Medulla oblongata (tissue), 1 donor: Measurements from ENCODE around the gene IQGAP3.
"Not testable (repeated sequence)": the region's sequence is repeated elsewhere in the genome, so short reads cannot be mapped to it uniquely, and the experiment has no call there.

Experiments used
- DNase-seq: peaks from one replicate; pipeline ENCODE4 v3.0.0-alpha.2; 2015; ENCODE audit errors: extremely low spot score

IQGAP3 gene

GRCh38 chr1:156592910-156593660 lies 20.7 kb upstream of the IQGAP3 start:
- no peak for DNase-seq

GRCh38 chr1:156592158-156592909 lies 20.0 kb upstream of the IQGAP3 start:
- DNase-seq: no peak

- DNase-seq: peak; percentile 81
These were observed 19.2 kb upstream of the IQGAP3 start, which contains the start of gene NAXE for GRCh38 chr1:156591432-156592157. Gene NAXE (plus strand): TSS chr1:156591776. CDS start chr1:156591805, 29 bp downstream.

GRCh38 chr1:156591181-156591431 lies 18.7 kb upstream of the IQGAP3 start:
- no peak for DNase-seq

GRCh38 chr1:156590326-156591180 lies 18.2 kb upstream of the IQGAP3 start:
- DNase-seq: no peak

GRCh38 chr1:156589546-156589945 lies 17.2 kb upstream of the IQGAP3 start:
- DNase-seq: no peak

- DNase-seq: not testable (repeated sequence)
These were observed 15.6 kb upstream of the IQGAP3 start for GRCh38 chr1:156587927-156588326.

- DNase-seq: no peak
These were observed 14.6 kb upstream of the IQGAP3 start for GRCh38 chr1:156586892-156587477.

GRCh38 chr1:156586323-156586722 lies 14.0 kb upstream of the IQGAP3 start:
- DNase-seq: no peak

- DNase-seq: no peak
These were observed 12.4 kb upstream of the IQGAP3 start for GRCh38 chr1:156584813-156585212.

GRCh38 chr1:156583821-156584622 lies 11.7 kb upstream of the IQGAP3 start:
- DNase-seq: peak; percentile 90

- DNase-seq: no peak
These were observed 10.1 kb upstream of the IQGAP3 start for GRCh38 chr1:156582388-156583017.

GRCh38 chr1:156581661-156582387 lies 9.5 kb upstream of the IQGAP3 start:
- DNase-seq: no peak

- no peak for DNase-seq
These were observed 7.1 kb upstream of the IQGAP3 start, which contains the start of gene TTC24 for GRCh38 chr1:156579472-156579871. Gene TTC24 (plus strand): TSS chr1:156579723. CDS start chr1:156581365, 1,642 bp downstream.

- DNase-seq: no peak
These were observed 5.7 kb upstream of the IQGAP3 start for GRCh38 chr1:156578055-156578454.

- no peak for DNase-seq
These were observed 5.2 kb upstream of the IQGAP3 start for GRCh38 chr1:156577550-156577949.

GRCh38 chr1:156574039-156574633 lies 1.8 kb upstream of the IQGAP3 start:
- no peak for DNase-seq

- no peak for DNase-seq
These were observed 276 bp upstream of the IQGAP3 start for GRCh38 chr1:156572663-156573018.
